CD14-positive monocyte (primary cell): ENCODE measurements around the gene STON2. TPM values are rescaled to one million over a fixed set of nuclear protein-coding genes. Genes with fewer than 3 reads are reported as not detected.

Source experiments
- DNase-seq, 3 donors: peaks; one replicate each; pipeline ENCODE4 v3.0.0-alpha.2; 2011 to 2022
- H2AFZ ChIP-seq: 2 replicates; pipeline ENCODE4 v1.6.0; 2012; ENCODE audit warnings: mild to moderate bottlenecking, low read depth, low read length, inconsistent platforms; ENCODE audit not compliant: insufficient read depth, poor library complexity, severe bottlenecking
- H3K27ac ChIP-seq, 2 donors: 1 replicate in 1 of 2; 2 replicates in 1 of 2; pipeline ENCODE4 v1.5.1; 2012 to 2013; ENCODE audit warnings: low read length in 2 of 2, control low read depth in 1 of 2, inconsistent platforms in 1 of 2, low read depth in 1 of 2, mild to moderate bottlenecking in 1 of 2
- H3K27me3 ChIP-seq, 2 donors: one replicate each; pipeline versions ENCODE4 v1.6.0 to v1.6.1; 2011 to 2013; ENCODE audit warnings: low read length in 2 of 2; ENCODE audit not compliant: control insufficient read depth in 2 of 2, insufficient read depth in 2 of 2
- H3K36me3 ChIP-seq, 2 donors: replicated peaks in 1 of 2; 1 replicate in 1 of 2; 2 replicates in 1 of 2; pipeline versions ENCODE4 v1.5.1 to v1.6.1; 2012 to 2013; ENCODE audit warnings: low read length in 2 of 2, control low read depth in 1 of 2, inconsistent platforms in 1 of 2, mild to moderate bottlenecking in 1 of 2; ENCODE audit not compliant: insufficient read depth in 2 of 2, control insufficient read depth in 1 of 2
- H3K4me1 ChIP-seq, 2 donors: 1 replicate in 1 of 2; 2 replicates in 1 of 2; pipeline versions ENCODE4 v1.5.1 to v1.6.1; 2012 to 2013; ENCODE audit warnings: low read length in 2 of 2, control low read depth in 1 of 2, inconsistent platforms in 1 of 2, mild to moderate bottlenecking in 1 of 2, moderate library complexity in 1 of 2; ENCODE audit not compliant: insufficient read depth in 2 of 2, control insufficient read depth in 1 of 2
- H3K4me2 ChIP-seq: replicated peaks from 2 replicates; pipeline ENCODE3; 2012; ENCODE audit warnings: low read length, moderate library complexity, mild to moderate bottlenecking; ENCODE audit not compliant: poor library complexity, severe bottlenecking; ENCODE audit errors: extremely low read depth
- H3K4me3 ChIP-seq, 3 experiments: fragments of 200-600 bp in 1 of 3; sonication (generic) in 1 of 3; replicated peaks in 1 of 3; 1 replicate in 2 of 3; 2 replicates in 1 of 3; pipeline ENCODE4 v1.5.1; 2011 to 2013; ENCODE audit warnings: low read length in 3 of 3, mild to moderate bottlenecking in 3 of 3, control low read depth in 2 of 3, low read depth in 2 of 3, inconsistent platforms in 1 of 3, moderate library complexity in 1 of 3
- H3K79me2 ChIP-seq: 2 replicates; pipeline ENCODE4 v1.6.0; 2012; ENCODE audit warnings: mild to moderate bottlenecking, control low read depth, inconsistent platforms, low read length, moderate library complexity; ENCODE audit not compliant: insufficient read depth
- H3K9ac ChIP-seq: 2 replicates; pipeline ENCODE4 v1.6.0; 2017; ENCODE audit warnings: low read length, mild to moderate bottlenecking; ENCODE audit not compliant: insufficient read depth, poor library complexity, severe bottlenecking
- H3K9me3 ChIP-seq, 2 donors: replicated peaks in 1 of 2; 1 replicate in 1 of 2; 2 replicates in 1 of 2; pipeline versions ENCODE4 v1.5.1 to v1.6.1; 2012 to 2013; ENCODE audit warnings: low read length in 2 of 2, control low read depth in 1 of 2; ENCODE audit not compliant: control insufficient read depth in 1 of 2, insufficient read depth in 1 of 2
- H4K20me1 ChIP-seq: 2 replicates; pipeline ENCODE4 v1.6.0; 2012; ENCODE audit warnings: mild to moderate bottlenecking, low read length, control low read depth, moderate library complexity; ENCODE audit not compliant: insufficient read depth
- H3K27ac Mint-ChIP-seq, 7 donors: one replicate each; pipeline ENCODE4 v1.8.0; 2020; ENCODE audit warnings: mild to moderate bottlenecking in 7 of 7, mixed read lengths in 7 of 7, moderate library complexity in 6 of 7, inconsistent platforms in 2 of 7
- H3K27me3 Mint-ChIP-seq, 3 donors: one replicate each; pipeline ENCODE4 v1.8.0; 2021 to 2022; ENCODE audit warnings: low read depth in 3 of 3, mild to moderate bottlenecking in 3 of 3, mixed read lengths in 3 of 3, moderate library complexity in 3 of 3, inconsistent platforms in 1 of 3
- H3K36me3 Mint-ChIP-seq, 2 donors: one replicate each; pipeline ENCODE4 v1.8.0; 2020; ENCODE audit warnings: mixed read lengths in 2 of 2, inconsistent platforms in 1 of 2, mild to moderate bottlenecking in 1 of 2
- H3K4me1 Mint-ChIP-seq: one replicate; pipeline ENCODE4 v1.8.0; 2020; ENCODE audit warnings: mild to moderate bottlenecking, mixed read lengths
- H3K4me3 Mint-ChIP-seq, 2 donors: one replicate each; pipeline ENCODE4 v1.8.0; 2020; ENCODE audit warnings: mild to moderate bottlenecking in 2 of 2, mixed read lengths in 2 of 2, moderate library complexity in 1 of 2
- H3K9me3 Mint-ChIP-seq, 7 donors: one replicate each; pipeline ENCODE4 v1.8.0; 2020 to 2022; ENCODE audit warnings: mixed read lengths in 7 of 7, mild to moderate bottlenecking in 6 of 7, moderate library complexity in 6 of 7, inconsistent platforms in 2 of 7
- WGBS: methylation state at CpG from one replicate; pipeline ENCODE4 v1.1.5; 2013; ENCODE audit warnings: missing lambda C conversion rate; ENCODE audit not compliant: insufficient coverage; 5-methylcytosine and 5-hydroxymethylcytosine counted together
- intact Hi-C, 2 donors: fragments of 100-400 bp; cut with micrococcal nuclease; formaldehyde crosslinking; loops; one replicate each; pipeline versions ENCODE4 v1.15.0 to v1.15.1; 2023
- polyA plus RNA-seq, 3 donors: library from polyadenylated mRNA; depleted of rRNA in 1 of 3; unstranded in 2 of 3; stranded (reverse) in 1 of 3; fragments of 300-500 nt in 2 of 3; fragments of >200 nt in 1 of 3; fragmentation: Illumina TruSeq in 2 of 3; gene quantifications; 1 replicate in 2 of 3; 2 replicates in 1 of 3; pipeline ENCODE4 v1.2.3, GENCODE V29; 2012 to 2021
- TF ChIP-seq, protein P1 (sequence below): fragments of 200-600 bp; IDR thresholded peaks from one replicate; pipeline ENCODE4 v1.8.0; 2022; ENCODE audit warnings: antibody characterized with exemption, mild to moderate bottlenecking

STON2 gene
- polyA plus RNA-seq, 3 donors: 1.6 to 3.2 (median 2.1) TPM

DNA sequence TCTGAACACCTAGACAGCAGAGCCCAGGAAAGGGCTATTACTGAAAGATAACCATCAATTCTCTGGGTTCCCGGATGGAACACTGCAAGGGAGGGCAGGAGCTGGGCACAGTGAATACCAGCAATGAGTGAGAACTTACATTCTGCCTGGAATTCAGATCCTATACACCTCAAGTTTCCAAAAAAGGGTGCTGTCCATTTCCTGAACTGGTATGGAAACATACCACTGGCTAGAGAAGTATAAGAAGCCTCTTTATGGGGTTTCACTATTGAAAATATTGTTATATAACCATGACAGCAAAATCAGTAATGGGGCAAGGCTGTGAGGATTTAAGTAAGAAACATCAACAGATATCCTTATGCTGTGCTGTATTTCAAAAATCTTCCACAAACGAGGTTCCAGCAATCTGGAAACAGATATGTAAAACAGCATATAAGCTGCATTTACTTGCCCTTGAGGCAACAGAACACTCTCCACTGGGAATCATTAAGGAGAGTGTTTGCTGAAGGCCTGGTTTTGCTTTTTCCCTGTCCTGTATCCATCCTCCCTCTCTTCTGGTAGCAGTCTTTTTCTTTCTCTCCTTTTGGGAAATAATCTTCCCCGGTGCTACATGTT lies 126.1 kb downstream of the STON2 start:
- Mint-ChIP-seq H3K27me3 (peaks cover 0 to 3% (median 1%) of the 10 kb centered on the region in 3 donors), H3K27ac (no peak overlapping the region), H3K4me3 (no peak overlapping the region), H3K9me3 (no peaks in the 10 kb centered on the region), H3K36me3 (peaks cover 0 to 3% of the 10 kb centered on the region in 2 donors), H3K4me1 (peaks cover 7% of the 10 kb centered on the region)
- no peak overlapping the region for H3K9ac ChIP-seq
- intact Hi-C loops: no loop called here
- 100% methylated on average over 1 of the region's 3 CpGs for WGBS
- H3K27ac ChIP-seq: no peak overlapping the region
- no peak overlapping the region for H2AFZ ChIP-seq
- no peaks in the 10 kb centered on the region for H3K36me3 ChIP-seq
- DNase-seq: no peak
- TF ChIP-seq, protein P1, sequence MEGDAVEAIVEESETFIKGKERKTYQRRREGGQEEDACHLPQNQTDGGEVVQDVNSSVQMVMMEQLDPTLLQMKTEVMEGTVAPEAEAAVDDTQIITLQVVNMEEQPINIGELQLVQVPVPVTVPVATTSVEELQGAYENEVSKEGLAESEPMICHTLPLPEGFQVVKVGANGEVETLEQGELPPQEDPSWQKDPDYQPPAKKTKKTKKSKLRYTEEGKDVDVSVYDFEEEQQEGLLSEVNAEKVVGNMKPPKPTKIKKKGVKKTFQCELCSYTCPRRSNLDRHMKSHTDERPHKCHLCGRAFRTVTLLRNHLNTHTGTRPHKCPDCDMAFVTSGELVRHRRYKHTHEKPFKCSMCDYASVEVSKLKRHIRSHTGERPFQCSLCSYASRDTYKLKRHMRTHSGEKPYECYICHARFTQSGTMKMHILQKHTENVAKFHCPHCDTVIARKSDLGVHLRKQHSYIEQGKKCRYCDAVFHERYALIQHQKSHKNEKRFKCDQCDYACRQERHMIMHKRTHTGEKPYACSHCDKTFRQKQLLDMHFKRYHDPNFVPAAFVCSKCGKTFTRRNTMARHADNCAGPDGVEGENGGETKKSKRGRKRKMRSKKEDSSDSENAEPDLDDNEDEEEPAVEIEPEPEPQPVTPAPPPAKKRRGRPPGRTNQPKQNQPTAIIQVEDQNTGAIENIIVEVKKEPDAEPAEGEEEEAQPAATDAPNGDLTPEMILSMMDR: no peak
- peaks cover 0 to 5% of the 10 kb centered on the region in 2 donors for H3K4me1 ChIP-seq
- H3K9me3 ChIP-seq: no peaks in the 10 kb centered on the region
- no peaks in the 10 kb centered on the region for H3K79me2 ChIP-seq
- H3K27me3 ChIP-seq: no peaks in the 10 kb centered on the region
- H3K4me2 ChIP-seq: no peak overlapping the region
- H4K20me1 ChIP-seq: no peaks in the 10 kb centered on the region
- H3K4me3 ChIP-seq: no peak overlapping the region

DNA sequence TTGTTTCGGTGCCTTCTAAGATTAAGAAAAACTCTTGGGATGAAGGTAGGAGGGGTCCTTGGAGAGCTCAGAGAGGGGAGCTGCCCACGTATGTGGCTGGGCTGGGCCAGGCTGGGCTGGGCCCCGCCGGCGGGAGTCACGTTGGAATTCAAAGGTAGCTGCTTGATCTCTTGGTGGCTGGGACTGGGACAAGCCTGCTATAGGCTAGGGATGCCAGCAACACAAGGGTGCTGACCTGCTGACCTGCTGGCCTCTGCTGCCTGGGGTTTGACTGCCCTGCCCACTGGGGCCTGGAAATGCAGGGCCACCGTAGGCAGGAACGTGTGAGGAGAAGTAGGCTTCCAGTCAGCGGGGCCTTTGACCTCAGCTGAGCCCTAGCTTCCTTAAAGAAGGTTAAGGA lies 126.6 kb downstream of the STON2 start:
- Histone ChIP-seq H3K79me2 (no peaks in the 10 kb centered on the region), H3K27ac (no peak overlapping the region), H3K4me3 (no peak overlapping the region), H3K36me3 (no peaks in the 10 kb centered on the region), H3K27me3 (no peaks in the 10 kb centered on the region), H3K9ac (no peak overlapping the region), H2AFZ (no peak overlapping the region), H4K20me1 (no peaks in the 10 kb centered on the region), H3K9me3 (no peaks in the 10 kb centered on the region), H3K4me2 (no peak overlapping the region), H3K4me1 (peaks cover 0 to 4% of the 10 kb centered on the region in 2 donors)
- Mint-ChIP-seq H3K4me1 (peaks cover 6% of the 10 kb centered on the region), H3K9me3 (no peaks in the 10 kb centered on the region), H3K36me3 (peaks cover 0 to 3% of the 10 kb centered on the region in 2 donors), H3K27ac (no peak overlapping the region), H3K4me3 (no peak overlapping the region), H3K27me3 (peaks cover 0 to 3% (median 1%) of the 10 kb centered on the region in 3 donors)
- intact Hi-C loops: no loop called here
- DNase-seq: no peak
- 100% methylated on average over 2 of the region's 9 CpGs for WGBS
- TF ChIP-seq, protein P1: no peak
